Measurements from ENCODE around the gene SPEN.
"Not testable (repeated sequence)": the region's sequence is repeated elsewhere in the genome, so short reads cannot be mapped to it uniquely, and the experiment has no call there.

The SPEN gene

GRCh38 chr1:15847100-15847892 is at the start of gene SPEN:
Gene SPEN, plus strand, starts transcription at chr1:15847707. Its CDS starts 361 bp downstream, at chr1:15848068.
- peak; percentile 90 for FAIRE-seq

GRCh38 chr1:15799004-15799867 is 48.3 kb upstream of the SPEN start:
- no peak for FAIRE-seq
- peak; percentile 89 for DNase-seq (ENCODE audit: insufficient read length, low spot score)

More at GRCh38 chr1:15847100-15847892, at the start of gene SPEN:
- peak; percentile 92 for DNase-seq (ENCODE audit: insufficient read length, low spot score)

GRCh38 chr1:15799928-15800835 is 47.3 kb upstream of the SPEN start:
- peak; percentile 67 for FAIRE-seq
- peak; percentile 74 for DNase-seq (ENCODE audit: insufficient read length, low spot score)

GRCh38 chr1:15802234-15802965 is 45.1 kb upstream of the SPEN start:
- FAIRE-seq (no peak), DNase-seq (ENCODE audit: insufficient read length, low spot score) (no peak)

- no peak for DNase-seq (ENCODE audit: insufficient read length, low spot score)
- no peak for FAIRE-seq
Observed at GRCh38 chr1:15803380-15803779, 44.1 kb upstream of the SPEN start.

- DNase-seq (ENCODE audit: insufficient read length, low spot score) (no peak), FAIRE-seq (no peak)
Observed at GRCh38 chr1:15804060-15804459, 43.4 kb upstream of the SPEN start.

GRCh38 chr1:15807121-15807520 is 40.4 kb upstream of the SPEN start:
- DNase-seq (ENCODE audit: insufficient read length, low spot score) (no peak), FAIRE-seq (no peak)

- FAIRE-seq; DNase-seq (ENCODE audit: insufficient read length, low spot score): not testable (repeated sequence)
Observed at GRCh38 chr1:15807549-15807948, 40.0 kb upstream of the SPEN start, which contains the start of gene UQCRHL. Gene UQCRHL, minus strand, starts transcription at chr1:15807649. Its CDS starts 0 bp downstream, at chr1:15807649.

GRCh38 chr1:15808955-15809354 is 38.6 kb upstream of the SPEN start:
- no peak for DNase-seq (ENCODE audit: insufficient read length, low spot score)
- FAIRE-seq: no peak

GRCh38 chr1:15810073-15810472 is 37.4 kb upstream of the SPEN start:
- no peak for FAIRE-seq
- DNase-seq (ENCODE audit: insufficient read length, low spot score): no peak

- FAIRE-seq (no peak), DNase-seq (ENCODE audit: insufficient read length, low spot score) (no peak)
Observed at GRCh38 chr1:15816674-15817073, 30.8 kb upstream of the SPEN start.

- peak; percentile 33 for FAIRE-seq
- DNase-seq (ENCODE audit: insufficient read length, low spot score): peak; percentile 21
Observed at GRCh38 chr1:15820478-15820877, 27.0 kb upstream of the SPEN start.

- no peak for FAIRE-seq
- no peak for DNase-seq (ENCODE audit: insufficient read length, low spot score)
Observed at GRCh38 chr1:15825800-15826199, 21.7 kb upstream of the SPEN start.

- no peak for FAIRE-seq
- no peak for DNase-seq (ENCODE audit: insufficient read length, low spot score)
Observed at GRCh38 chr1:15826810-15827507, 20.5 kb upstream of the SPEN start.

GRCh38 chr1:15827567-15827966 is 19.9 kb upstream of the SPEN start:
- not testable (repeated sequence) for FAIRE-seq; DNase-seq (ENCODE audit: insufficient read length, low spot score)

- not testable (repeated sequence) for DNase-seq (ENCODE audit: insufficient read length, low spot score); FAIRE-seq
Observed at GRCh38 chr1:15828931-15829330, 18.6 kb upstream of the SPEN start.

- FAIRE-seq: no peak
Observed at GRCh38 chr1:15830258-15830657, 17.2 kb upstream of the SPEN start.

GRCh38 chr1:15833069-15833679 is 14.3 kb upstream of the SPEN start:
- FAIRE-seq (no peak), DNase-seq (ENCODE audit: insufficient read length, low spot score) (no peak)

More at GRCh38 chr1:15830258-15830657, 17.2 kb upstream of the SPEN start:
- no peak for DNase-seq (ENCODE audit: insufficient read length, low spot score)

Data from HTR-8/SVneo (cell line).